ENCODE data around the gene OGFOD2. TPM values are rescaled to one million over a fixed set of nuclear protein-coding genes. Genes with fewer than 3 reads are reported as not detected.

The OGFOD2 gene
- total RNA-seq, 4 donors from 2014 or later, result 7.2 to 19.8 (median 13.4) TPM

DNA sequence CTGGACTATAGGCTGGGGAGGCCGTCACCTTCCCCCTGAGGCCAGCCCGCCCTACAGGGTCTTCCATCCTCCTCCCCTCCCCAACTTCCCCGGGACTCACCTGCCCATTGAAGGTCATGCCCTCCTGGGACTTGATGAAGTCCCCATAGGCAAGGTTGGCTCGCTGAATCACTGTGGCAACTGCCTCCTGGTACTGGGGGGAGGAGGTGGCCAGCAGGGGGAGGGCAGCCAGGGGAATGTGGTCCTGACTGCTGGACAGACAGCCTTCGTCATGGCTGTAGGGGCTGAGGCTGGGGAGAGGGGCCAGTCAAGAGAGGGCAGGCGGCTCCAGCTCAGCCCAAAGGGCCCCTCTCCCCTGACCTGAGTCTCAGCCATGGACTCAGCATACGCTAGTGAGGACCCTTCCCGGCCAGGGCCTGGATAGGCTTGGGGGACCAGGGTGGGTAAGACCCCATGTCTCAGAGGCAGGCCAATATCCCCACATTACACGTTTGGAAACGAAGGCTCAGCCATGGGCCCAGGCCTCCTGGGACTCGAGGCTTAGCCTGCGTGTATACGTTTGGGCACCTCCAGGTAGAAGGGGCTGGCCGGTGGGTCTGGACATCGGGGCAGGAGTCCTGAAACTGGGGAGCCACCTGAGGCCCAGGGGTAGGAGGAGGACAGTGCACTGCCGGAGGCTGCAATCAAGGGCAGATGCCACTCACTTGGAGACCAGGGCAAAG is 21.7 kb downstream of the OGFOD2 start:
- Histone ChIP-seq H3K36me3 (peaks cover 0 to 82% (median 0%) of the 10 kb centered on the region in 3 donors), H3K27me3 (no peaks in the 10 kb centered on the region), H3K27ac (no peak overlapping the region), H3K4me3 (no peak overlapping the region), H3K9me3 (no peaks in the 10 kb centered on the region), H3K4me1 (peaks cover 0 to 27% (median 0%) of the 10 kb centered on the region in 4 donors)
- WGBS, 2 donors, result 91 to 93% methylated on average over 14 to 16 of the region's 16 CpGs
- DNase-seq (ENCODE audit: low spot score in 2 of 2), result no peak
- TF ChIP-seq POLR2A (IDR thresholded peaks at IDR 0.05) (no peak), EP300 (IDR thresholded peaks at IDR 0.05) (no peak)
- TF ChIP-seq, protein P1, sequence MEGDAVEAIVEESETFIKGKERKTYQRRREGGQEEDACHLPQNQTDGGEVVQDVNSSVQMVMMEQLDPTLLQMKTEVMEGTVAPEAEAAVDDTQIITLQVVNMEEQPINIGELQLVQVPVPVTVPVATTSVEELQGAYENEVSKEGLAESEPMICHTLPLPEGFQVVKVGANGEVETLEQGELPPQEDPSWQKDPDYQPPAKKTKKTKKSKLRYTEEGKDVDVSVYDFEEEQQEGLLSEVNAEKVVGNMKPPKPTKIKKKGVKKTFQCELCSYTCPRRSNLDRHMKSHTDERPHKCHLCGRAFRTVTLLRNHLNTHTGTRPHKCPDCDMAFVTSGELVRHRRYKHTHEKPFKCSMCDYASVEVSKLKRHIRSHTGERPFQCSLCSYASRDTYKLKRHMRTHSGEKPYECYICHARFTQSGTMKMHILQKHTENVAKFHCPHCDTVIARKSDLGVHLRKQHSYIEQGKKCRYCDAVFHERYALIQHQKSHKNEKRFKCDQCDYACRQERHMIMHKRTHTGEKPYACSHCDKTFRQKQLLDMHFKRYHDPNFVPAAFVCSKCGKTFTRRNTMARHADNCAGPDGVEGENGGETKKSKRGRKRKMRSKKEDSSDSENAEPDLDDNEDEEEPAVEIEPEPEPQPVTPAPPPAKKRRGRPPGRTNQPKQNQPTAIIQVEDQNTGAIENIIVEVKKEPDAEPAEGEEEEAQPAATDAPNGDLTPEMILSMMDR (IDR thresholded peaks at IDR 0.05), result no peak

DNA sequence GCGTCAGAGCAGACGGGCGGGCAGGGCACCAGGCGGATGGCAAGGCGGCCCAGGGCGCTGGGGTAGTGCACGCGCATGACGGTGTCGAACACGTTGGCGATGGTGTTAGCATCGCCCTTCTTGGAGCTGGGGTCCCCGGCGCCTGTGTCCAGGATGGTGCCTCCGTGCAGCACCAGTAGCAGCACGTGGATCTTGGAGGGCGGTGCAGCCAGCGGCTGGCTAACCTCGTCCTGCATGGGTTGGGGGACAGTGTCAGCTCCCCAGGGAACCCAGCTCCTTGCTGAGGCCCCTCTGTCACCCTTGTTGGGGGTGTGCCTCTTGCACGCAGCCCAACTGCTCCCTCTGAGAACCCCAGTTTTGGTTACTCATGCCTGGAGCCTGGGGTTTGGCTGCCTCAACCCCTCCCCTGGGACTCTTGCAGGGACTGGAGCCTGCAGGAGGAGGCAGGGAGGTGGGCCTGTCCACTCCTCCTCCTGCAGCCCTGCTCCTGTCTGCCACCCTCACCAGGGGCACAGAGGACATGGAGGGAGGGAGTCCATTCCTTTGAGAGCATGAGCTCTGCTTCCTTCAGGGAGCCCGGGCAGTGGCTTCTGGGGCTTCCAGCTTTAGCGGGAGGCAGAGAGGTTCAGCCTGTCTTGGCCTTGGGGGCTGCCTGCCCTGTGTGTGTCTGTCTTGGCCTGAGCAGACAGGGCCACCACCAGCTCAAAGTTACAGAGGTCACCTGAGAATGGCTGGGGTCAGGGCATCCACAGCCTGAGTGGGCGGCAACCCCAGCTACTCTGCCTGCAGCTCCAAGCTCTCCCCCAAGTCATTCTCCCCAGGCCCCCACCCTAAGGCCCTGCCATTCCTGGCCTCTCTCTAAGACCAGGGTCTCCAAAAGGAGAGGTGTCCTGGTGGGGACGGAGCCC is 22.6 kb downstream of the OGFOD2 start:
- 88 to 92% methylated on average over 23 to 24 of the region's 25 CpGs for WGBS, 2 donors
- DNase-seq (ENCODE audit: low spot score in 2 of 2), result no peak
- Histone ChIP-seq H3K27ac (no peak overlapping the region), H3K36me3 (peaks cover 0 to 75% (median 0%) of the 10 kb centered on the region in 3 donors), H3K27me3 (no peaks in the 10 kb centered on the region), H3K4me3 (no peak overlapping the region), H3K4me1 (peaks cover 0 to 27% (median 0%) of the 10 kb centered on the region in 4 donors), H3K9me3 (no peaks in the 10 kb centered on the region)
- TF ChIP-seq POLR2A (IDR thresholded peaks at IDR 0.05), result no peak
- no peak for TF ChIP-seq EP300 (IDR thresholded peaks at IDR 0.05)
- TF ChIP-seq, protein P1 (IDR thresholded peaks at IDR 0.05), result no peak

DNA sequence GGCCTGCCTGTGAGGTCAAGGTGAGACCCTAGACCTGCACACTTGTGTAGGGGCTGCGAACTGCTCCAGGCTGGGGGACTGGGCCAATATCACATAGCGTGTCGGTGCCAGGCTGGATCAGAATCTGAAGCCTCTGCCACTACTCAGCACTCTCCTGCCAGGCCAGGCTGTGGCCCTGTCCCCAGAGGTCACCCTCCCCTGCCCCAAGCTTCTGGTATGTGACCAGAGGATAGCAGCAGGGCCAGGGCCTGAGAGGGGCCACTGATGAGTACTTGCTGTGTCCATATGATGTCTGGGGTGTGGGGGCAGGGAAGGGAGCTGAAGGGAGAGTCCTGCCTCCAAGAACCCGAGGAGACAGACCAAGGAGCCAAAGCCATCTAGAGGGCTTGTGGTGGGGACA is 23.3 kb downstream of the OGFOD2 start:
- TF ChIP-seq EP300 (IDR thresholded peaks at IDR 0.05) (no peak), POLR2A (IDR thresholded peaks at IDR 0.05) (no peak)
- TF ChIP-seq, protein P1 (IDR thresholded peaks at IDR 0.05), result no peak

DNA sequence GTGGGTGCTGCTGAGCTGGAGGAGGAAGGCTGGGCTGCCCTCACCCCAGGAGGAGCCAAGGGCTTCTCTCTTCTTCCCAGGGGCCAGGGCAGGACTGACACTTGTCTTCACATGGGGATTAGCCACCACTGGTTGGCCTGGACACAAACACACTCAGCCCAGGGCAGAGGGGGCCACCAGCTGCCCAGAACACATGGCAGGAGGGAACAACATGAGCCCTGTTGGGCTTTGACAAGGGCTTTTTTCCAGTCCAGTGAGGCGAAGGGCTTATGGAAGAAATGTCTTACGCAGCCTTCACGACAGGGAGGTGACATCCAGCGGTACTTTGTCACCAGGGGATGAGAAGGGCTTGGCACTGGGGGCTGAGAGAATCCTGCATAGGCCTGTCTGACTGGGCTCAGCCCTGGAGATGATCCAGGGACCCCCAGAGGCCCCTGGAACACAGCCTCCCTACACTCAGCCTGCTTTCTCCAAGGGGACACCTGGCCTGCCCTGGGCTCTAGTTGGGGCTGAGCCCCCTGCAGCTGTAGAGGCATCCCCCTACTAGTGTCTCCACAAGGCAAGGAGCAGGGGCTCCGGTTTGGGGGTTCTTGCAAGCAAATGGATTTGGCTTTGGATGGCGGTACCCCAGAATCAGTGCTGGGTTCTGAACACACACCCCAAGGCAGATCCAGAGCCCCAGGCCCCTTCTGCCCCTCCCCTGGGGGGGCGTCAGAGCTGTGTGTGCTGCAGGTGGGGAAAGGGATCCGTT is 24.3 kb downstream of the OGFOD2 start:
- Histone ChIP-seq H3K9me3 (no peaks in the 10 kb centered on the region), H3K27ac (no peak overlapping the region), H3K36me3 (peaks cover 0 to 78% (median 0%) of the 10 kb centered on the region in 3 donors), H3K4me1 (peaks cover 0 to 27% (median 0%) of the 10 kb centered on the region in 4 donors), H3K27me3 (no peaks in the 10 kb centered on the region), H3K4me3 (no peak overlapping the region)
- DNase-seq (ENCODE audit: low spot score in 2 of 2), result no peak
- WGBS, 2 donors, result 85 to 86% methylated on average over 4 to 7 of the region's 8 CpGs
- no peak for TF ChIP-seq EP300 (IDR thresholded peaks at IDR 0.05)
- TF ChIP-seq, protein P1 (IDR thresholded peaks at IDR 0.05), result no peak
- TF ChIP-seq POLR2A (IDR thresholded peaks at IDR 0.05), result no peak

More for the DNA sequence above, 23.3 kb downstream of the OGFOD2 start:
- Histone ChIP-seq H3K4me3 (no peak overlapping the region), H3K4me1 (peaks cover 0 to 27% (median 0%) of the 10 kb centered on the region in 4 donors), H3K27me3 (no peaks in the 10 kb centered on the region), H3K36me3 (peaks cover 0 to 74% (median 0%) of the 10 kb centered on the region in 3 donors), H3K27ac (no peak overlapping the region), H3K9me3 (no peaks in the 10 kb centered on the region)
- no peak for DNase-seq (ENCODE audit: low spot score in 2 of 2)
- WGBS, 2 donors, result 36 to 72% methylated on average over 1 to 4 of the region's 4 CpGs
